Gastroesophageal sphincter (tissue), 3 donors: ENCODE measurements around the gene RECQL5.

ENCODE experiments used
- CTCF ChIP-seq, 4 experiments: fragments of 200-600 bp in 2 of 4; fragments of 450-650 bp in 2 of 4; sonication (generic) in 1 of 4; IDR thresholded peaks; one replicate each; pipeline ENCODE4 v1.5.1; 2017 to 2019; ENCODE audit warnings: antibody characterized with exemption in 4 of 4, mild to moderate bottlenecking in 2 of 4, moderate library complexity in 2 of 4
- EP300 ChIP-seq: sonication (generic); formaldehyde crosslinking; IDR thresholded peaks from one replicate; pipeline ENCODE4 v1.6.1; 2017; ENCODE audit warnings: antibody characterized with exemption, mild to moderate bottlenecking
- POLR2A ChIP-seq, 2 donors: fragments of 450-650 bp; IDR thresholded peaks; one replicate each; pipeline ENCODE4 v1.6.1; 2017; ENCODE audit warnings: antibody characterized with exemption in 2 of 2, mild to moderate bottlenecking in 2 of 2, moderate library complexity in 1 of 2
- POLR2AphosphoS5 ChIP-seq: sonication (generic); formaldehyde crosslinking; IDR thresholded peaks from one replicate; pipeline ENCODE4 v1.6.1; 2017; ENCODE audit warnings: antibody characterized with exemption

GRCh38 chr17:75668489-75668888 lies 1.5 kb upstream of the RECQL5 start:
- TF ChIP-seq POLR2AphosphoS5 (no peak), POLR2A (IDR thresholded peaks at IDR 0.05) (no peak), CTCF (IDR thresholded peaks at IDR 0.05) (no peak), EP300 (no peak)
